GM21367 (cell line): ENCODE results near the gene NSD1.
"Not testable (repeated sequence)": the region's sequence is repeated elsewhere in the genome, so short reads cannot be mapped to it uniquely, and the experiment has no call there.

ENCODE experiments used
- ATAC-seq: cut with Tn5 transposase; IDR thresholded peaks from one replicate; pipeline ENCODE4 v1.9.1; 2021; ENCODE audit not compliant: unreplicated experiment

NSD1 gene

DNA sequence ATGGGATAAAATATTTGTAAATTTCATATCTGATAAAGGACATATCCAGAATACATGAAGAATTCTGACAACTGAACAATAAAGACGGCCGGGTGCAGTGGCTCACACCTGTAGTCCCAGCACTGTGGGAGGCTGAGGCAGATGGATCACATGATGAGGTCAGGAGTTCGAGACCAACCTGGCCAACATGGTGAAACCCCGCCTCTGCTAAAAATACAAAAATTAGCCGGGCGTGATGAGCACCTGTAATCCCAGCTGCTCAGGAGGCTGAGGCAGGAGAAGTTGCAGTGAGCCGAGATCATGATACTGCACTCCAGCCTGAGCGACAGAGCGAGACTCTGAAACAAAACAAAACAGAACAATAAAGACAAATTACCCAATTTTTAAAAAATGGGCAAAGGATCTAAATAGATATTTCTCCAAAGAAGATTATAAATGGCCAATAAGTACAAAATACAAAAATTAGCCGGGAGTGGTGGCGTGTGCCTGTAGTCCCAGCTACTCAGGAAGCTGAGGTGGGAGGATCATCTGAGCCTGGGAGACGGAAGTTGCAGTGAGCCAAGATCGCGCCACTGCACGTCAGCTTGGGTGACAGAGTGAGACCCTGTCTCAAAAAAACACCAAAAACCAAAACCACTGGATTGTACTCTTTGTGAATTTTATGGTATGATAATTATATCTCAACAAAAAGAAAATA, 9.6 kb upstream of the NSD1 start:
- no peak for ATAC-seq

DNA sequence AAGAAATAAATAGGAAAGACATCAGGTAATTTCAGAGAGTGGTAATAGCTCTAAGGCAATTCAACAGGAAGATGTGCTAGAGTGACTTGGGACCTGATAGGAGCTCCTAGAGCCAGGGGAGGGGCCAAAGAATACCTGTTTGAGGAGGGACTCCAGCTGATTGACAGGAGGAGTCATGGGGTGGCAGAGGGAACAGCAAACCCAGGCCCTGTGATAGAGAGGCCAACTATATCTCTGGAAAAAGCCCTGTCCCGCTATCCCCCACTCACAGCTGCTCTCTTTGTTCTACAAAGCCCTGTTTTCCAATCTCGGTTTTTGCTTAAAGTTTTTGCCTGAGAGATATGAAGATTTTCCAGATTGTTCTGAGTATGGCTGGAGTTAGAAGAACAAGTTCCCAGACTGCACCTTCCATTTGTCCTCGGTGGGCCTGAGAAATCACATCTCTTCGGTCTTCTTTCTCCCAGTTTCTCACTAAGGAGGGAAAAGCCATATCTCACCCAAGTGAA, 9.0 kb upstream of the NSD1 start:
- no peak for ATAC-seq

GRCh38 chr5:177126771-177127170, 6.8 kb upstream of the NSD1 start:
- no peak for ATAC-seq

GRCh38 chr5:177128551-177128981, 5.0 kb upstream of the NSD1 start:
- ATAC-seq = no peak

- no peak for ATAC-seq
Measured at GRCh38 chr5:177130211-177131018, 3.2 kb upstream of the NSD1 start.

GRCh38 chr5:177131019-177131320, 2.6 kb upstream of the NSD1 start:
- no peak for ATAC-seq

DNA sequence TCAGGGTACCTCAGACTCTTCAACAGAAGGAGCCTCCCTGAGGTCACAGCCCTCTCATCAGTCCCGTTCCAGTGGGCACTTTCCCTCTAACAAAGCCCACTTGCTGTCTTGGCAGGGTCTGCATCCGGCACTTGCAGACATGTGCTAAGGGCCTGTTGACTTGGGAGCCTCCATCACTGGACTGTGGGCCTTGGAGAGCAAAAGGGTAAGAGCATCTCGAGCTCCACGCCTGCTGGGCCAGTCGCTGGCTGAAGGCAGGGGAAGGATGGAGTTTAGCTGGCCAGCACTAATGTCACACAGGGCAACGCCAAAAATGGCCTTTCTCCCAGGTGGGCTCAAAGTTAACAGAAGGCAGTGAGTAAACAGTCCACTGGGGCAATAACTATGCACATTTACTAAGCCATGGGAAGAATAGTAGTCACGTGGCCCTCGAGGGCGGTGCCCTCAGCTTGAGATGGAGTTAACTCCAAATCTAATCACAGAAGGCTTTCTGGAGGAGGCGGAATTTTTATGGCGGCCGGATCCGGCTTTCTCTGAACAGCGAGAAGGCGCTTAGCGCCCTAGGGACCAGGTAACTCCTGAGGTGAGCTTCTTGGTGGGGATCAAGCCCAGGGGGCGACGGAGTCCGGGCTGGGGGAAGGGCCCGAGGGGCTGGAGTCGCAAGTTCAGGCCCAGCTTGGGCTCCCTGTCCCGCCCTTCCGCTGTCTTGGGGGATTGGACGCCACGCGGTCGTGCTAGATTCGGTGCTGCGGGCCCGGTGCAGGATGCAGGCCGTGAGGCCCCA, 2.0 kb upstream of the NSD1 start:
- no peak for ATAC-seq

DNA sequence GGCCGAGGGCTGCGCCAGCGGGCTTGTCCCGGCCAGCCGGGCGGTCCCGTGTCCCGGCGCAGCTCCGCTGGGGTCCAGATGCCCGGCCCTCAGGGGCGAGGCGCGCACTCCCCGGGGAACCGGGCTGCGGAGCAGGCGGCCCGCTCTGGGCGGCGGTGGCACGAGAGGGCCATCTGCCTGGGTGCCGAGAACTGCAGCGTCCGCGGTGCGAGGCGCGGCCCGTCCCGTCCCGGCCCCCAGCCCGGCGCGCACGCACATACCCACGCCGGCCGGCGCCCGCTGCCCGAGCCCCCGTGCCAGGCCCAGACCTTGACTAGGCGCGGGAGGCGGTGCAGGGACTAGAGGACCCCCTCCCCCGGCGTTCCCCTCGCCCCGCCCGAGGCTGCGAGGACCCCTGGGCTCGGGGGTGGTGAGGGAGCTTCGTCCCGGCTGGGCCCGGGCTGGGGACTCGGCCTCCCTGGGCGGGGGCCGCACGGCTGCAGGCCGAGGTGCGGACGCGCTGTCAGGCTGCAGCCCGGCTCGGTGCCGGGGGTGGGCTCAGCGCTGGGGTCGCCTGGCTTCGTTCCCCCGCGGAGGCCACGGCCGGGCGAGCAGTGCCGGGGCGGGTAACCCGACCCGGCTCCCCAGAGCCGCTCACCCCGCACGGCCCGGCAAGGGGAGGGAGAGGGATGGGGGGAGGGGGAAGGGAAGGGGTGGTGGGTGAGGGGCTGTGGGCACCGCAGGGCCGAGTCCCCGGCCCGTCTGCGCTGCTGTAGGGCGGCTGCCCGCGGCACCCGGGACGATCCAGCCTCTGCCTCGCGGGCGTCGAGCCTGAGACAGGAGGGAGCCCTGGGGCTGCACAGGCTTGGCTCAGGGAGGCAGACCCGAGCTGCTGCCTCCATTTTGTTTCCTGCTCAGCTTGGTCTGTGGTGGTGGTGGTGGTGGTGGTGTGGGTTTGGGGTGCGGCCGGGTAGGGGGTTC, 1.2 kb upstream of the NSD1 start:
- ATAC-seq = no peak

- ATAC-seq = peak; percentile 16
Measured at GRCh38 chr5:177133853-177134696, 502 bp downstream of the NSD1 start.

DNA sequence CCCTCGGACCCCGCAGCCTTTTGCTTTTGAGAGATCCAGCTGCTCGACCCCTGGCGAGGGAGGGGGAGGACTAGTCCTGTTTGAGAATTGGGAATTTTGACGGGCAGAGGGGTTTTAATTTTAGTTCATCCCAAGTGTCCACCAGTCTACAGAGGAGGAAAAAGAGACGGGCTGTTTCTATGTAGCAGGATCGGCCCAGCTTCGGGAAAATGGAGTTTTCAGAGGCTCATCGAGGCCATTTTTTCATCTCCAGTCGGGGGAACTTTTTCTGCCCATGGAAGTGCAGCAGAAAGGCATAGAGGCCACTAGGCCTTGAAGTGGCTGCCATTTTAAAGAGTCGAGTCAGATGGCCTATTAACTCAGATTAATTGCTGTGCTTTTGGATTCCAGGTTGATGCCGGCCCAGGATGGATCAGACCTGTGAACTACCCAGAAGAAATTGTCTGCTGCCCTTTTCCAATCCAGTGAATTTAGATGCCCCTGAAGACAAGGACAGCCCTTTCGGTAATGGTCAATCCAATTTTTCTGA, 1.2 kb downstream of the NSD1 start:
- ATAC-seq = no peak

GRCh38 chr5:177140312-177140711, 6.7 kb downstream of the NSD1 start:
- ATAC-seq = no peak

GRCh38 chr5:177141496-177141895, 7.9 kb downstream of the NSD1 start:
- ATAC-seq = no peak

DNA sequence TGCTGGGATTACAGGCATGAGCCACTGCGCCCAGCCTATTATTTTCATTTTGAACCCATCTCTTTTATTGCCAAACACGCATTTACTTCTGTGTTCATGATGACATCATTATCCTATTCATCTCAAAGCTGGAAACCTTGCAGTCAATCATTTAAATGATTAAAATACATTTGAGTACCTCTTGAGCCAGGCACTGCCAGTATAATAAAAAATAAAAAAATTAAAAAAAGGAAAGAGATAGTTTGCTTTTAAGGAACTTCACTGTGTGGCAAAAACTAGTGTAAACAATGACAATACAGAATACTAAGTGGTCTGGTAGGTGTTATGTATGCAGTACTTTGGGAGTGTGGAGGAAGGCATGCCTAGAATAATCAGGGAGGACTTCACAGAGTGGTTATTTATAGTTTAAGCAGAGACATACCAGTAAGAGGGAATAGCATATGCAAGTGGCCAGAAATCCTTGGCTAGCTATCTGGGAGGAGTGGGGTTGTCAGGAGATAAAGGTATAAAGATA, 8.6 kb downstream of the NSD1 start:
- no peak for ATAC-seq

DNA sequence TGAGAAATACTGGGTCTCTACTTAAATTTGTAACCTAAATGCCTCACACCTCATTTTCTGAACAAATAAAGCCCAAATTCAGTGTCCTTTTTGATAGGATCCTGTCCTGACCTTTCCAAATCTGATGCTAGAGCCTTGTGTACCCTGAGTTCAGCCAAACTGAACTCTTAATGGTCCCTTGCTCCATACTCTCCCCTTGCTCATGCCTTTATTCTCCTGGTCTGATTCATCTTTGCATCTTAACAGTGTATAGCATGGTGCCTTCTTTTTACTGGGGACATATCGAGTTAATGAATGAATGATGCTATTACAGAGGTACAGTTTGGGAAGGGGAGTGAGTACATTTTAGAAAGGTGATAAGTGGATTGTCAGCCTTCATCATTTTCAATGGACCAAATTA, 9.2 kb downstream of the NSD1 start:
- ATAC-seq = no peak

DNA sequence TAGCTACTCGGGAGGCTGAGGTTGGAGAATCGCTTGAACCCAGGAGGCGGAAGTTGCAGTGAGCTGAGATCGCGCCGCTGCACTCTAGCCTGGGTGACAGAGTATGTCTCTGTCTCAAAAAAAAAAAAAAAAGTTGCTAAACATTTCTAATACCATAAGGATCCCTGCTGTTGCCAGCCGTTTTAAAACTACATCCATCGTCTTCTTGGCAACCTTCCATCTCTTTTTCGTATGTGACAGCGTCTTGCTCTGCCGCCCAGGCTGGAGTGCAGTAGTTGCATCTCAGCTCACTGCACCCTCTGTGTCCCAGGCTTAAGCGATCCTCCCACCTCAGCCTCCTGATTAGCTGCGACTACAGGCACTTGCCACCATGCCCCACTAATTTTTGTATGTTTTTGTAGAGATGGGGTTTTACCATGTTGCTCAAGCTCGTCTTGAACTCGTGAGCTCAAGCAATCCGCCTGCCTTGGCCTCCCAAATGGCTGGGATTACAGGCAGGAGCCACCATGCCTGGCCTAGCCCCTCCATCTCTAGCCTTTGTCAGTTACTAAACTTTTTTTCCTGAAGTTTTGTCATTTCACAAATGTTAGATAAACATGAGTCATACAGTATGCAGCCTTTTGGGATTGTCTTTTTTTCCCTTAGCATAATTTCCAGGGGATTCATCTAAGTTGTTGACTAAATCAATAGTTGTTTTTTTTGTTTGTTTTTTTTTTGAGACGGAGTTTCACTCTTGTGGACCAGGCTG, 13.5 kb downstream of the NSD1 start:
- no peak for ATAC-seq

DNA sequence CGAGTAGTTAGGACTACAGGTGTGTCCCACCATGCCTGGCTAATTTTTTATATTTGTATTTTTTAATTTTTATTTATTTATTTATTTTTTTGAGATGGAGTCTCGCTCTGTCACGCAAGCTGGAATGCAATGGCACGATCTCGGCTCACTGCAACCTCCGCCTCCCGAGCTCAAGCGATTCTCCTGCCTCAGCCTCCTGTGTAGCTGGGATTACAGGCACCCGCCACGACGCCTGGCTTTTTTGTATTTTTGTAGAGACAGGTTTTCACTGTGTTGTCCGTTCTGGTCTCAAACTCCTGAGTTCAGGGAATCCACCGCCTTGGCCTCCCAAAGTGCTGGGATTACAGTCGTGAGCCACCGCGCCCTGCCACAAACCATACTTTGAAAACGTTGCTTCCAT, 16.5 kb downstream of the NSD1 start:
- ATAC-seq = not testable (repeated sequence)

- ATAC-seq = no peak
Measured at GRCh38 chr5:177154003-177154643, 20.6 kb downstream of the NSD1 start.

DNA sequence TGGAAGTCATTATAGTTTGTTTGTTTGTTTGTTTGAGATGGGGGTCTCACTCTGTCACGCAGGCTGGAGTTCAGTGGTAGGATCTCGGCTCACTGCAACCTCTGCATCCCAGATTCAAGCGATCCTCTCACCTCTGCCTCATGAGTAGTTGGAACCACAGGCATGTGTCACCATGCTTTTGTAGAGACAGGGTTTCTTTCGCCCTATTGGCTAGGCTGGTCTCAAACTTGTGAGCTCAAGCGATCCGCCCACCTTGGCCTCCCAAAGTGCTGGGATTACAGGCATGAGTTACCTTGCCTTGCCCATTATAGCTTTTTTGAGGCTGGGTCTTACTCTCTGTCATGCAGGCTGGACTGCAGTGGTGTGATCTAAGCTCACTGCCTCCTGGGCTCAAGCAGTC, 28.8 kb downstream of the NSD1 start:
- no peak for ATAC-seq
